CD4-positive, alpha-beta T cell treated with Interferon gamma for 1 hour (primary cell): ENCODE measurements around the gene KIR3DL2.
"Not testable (repeated sequence)": the region's sequence is repeated elsewhere in the genome, so short reads cannot be mapped to it uniquely, and the experiment has no call there.

ENCODE experiments used
- DNase-seq: peaks from one replicate; pipeline ENCODE4 v3.0.0-alpha.2; 2020

Gene KIR3DL2

GRCh38 chr19:54850061-54850640 is at the start of gene KIR3DL2:
Gene KIR3DL2, plus strand, starts transcription at chr19:54850443. Its CDS starts 33 bp downstream, at chr19:54850476.
- not testable (repeated sequence) for DNase-seq

- DNase-seq = no peak
Measured at GRCh38 chr19:54803410-54803809, 46.8 kb upstream of the KIR3DL2 start, which contains the start of gene KIR2DL4. Gene KIR2DL4, plus strand, starts transcription at chr19:54803610. Its CDS starts 42 bp downstream, at chr19:54803652.

GRCh38 chr19:54804101-54804500 is 46.1 kb upstream of the KIR3DL2 start:
- no peak for DNase-seq

GRCh38 chr19:54804571-54804970 is 45.7 kb upstream of the KIR3DL2 start:
- DNase-seq = no peak

GRCh38 chr19:54805665-54806515 is 44.4 kb upstream of the KIR3DL2 start:
- no peak for DNase-seq

GRCh38 chr19:54806516-54806838 is 43.8 kb upstream of the KIR3DL2 start:
- DNase-seq = no peak

GRCh38 chr19:54814571-54814970 is 35.7 kb upstream of the KIR3DL2 start:
- not testable (repeated sequence) for DNase-seq

- DNase-seq = not testable (repeated sequence)
Measured at GRCh38 chr19:54816251-54816650, 34.0 kb upstream of the KIR3DL2 start, which contains the start of gene KIR3DL1. Gene KIR3DL1, plus strand, starts transcription at chr19:54816468.

- DNase-seq = no peak
Measured at GRCh38 chr19:54817670-54818536, 32.3 kb upstream of the KIR3DL2 start.

- DNase-seq = not testable (repeated sequence)
Measured at GRCh38 chr19:54824416-54824815, 25.8 kb upstream of the KIR3DL2 start.

- DNase-seq = peak; percentile 69
Measured at GRCh38 chr19:54825326-54825725, 24.9 kb upstream of the KIR3DL2 start.

- not testable (repeated sequence) for DNase-seq
Measured at GRCh38 chr19:54828064-54828463, 22.2 kb upstream of the KIR3DL2 start.

- DNase-seq = not testable (repeated sequence)
Measured at GRCh38 chr19:54832496-54832895, 17.7 kb upstream of the KIR3DL2 start, which contains the start of gene KIR2DS4. Gene KIR2DS4, plus strand, starts transcription at chr19:54832676.

GRCh38 chr19:54835126-54835525 is 15.1 kb upstream of the KIR3DL2 start:
- DNase-seq = not testable (repeated sequence)

GRCh38 chr19:54837522-54837921 is 12.7 kb upstream of the KIR3DL2 start:
- not testable (repeated sequence) for DNase-seq

- not testable (repeated sequence) for DNase-seq
Measured at GRCh38 chr19:54843171-54843570, 7.1 kb upstream of the KIR3DL2 start.

- no peak for DNase-seq
Measured at GRCh38 chr19:54850930-54851329, 687 bp downstream of the KIR3DL2 start.

- DNase-seq = no peak
Measured at GRCh38 chr19:54851353-54851752, 1.1 kb downstream of the KIR3DL2 start.

GRCh38 chr19:54855241-54855640 is 5.0 kb downstream of the KIR3DL2 start:
- DNase-seq = not testable (repeated sequence)

GRCh38 chr19:54858476-54858875 is 8.2 kb downstream of the KIR3DL2 start:
- DNase-seq = not testable (repeated sequence)

- DNase-seq = peak; percentile 53
Measured at GRCh38 chr19:54859421-54859820, 9.2 kb downstream of the KIR3DL2 start.

- not testable (repeated sequence) for DNase-seq
Measured at GRCh38 chr19:54863459-54863858, 13.2 kb downstream of the KIR3DL2 start.

- no peak for DNase-seq
Measured at GRCh38 chr19:54871696-54872095, 21.5 kb downstream of the KIR3DL2 start.
